ENCODE results near the gene TRAPPC2L. TPM values are rescaled to one million over a fixed set of nuclear protein-coding genes. Genes with fewer than 3 reads are reported as not detected.

TRAPPC2L gene
- total RNA-seq, 2 experiments from 2014 or later = 27.6 to 44.9 TPM

GRCh38 chr16:88903267-88903666 lies 46.3 kb downstream of the TRAPPC2L start:
- Histone ChIP-seq H3K9me2 (ENCODE audit: insufficient read depth, low read length) (no peaks in the 10 kb centered on the region), H2AFZ (ENCODE audit: low read length) (no peak overlapping the region), H3K4me3 (ENCODE audit: low read depth, low read length, poor library complexity, severe bottlenecking) (no peak overlapping the region), H3K9me3 (ENCODE audit: low read length) (no peaks in the 10 kb centered on the region), H3K36me3 (ENCODE audit: insufficient read depth, low read length) (no peaks in the 10 kb centered on the region), H3K79me2 (ENCODE audit: insufficient read depth, low read depth, low read length) (no peaks in the 10 kb centered on the region), H3K4me1 (ENCODE audit: insufficient read depth, low read length, poor library complexity, severe bottlenecking) (peaks cover 5% of the 10 kb centered on the region), H3K27ac (ENCODE audit: low read depth, low read length, poor library complexity, severe bottlenecking) (no peak overlapping the region), H4K20me1 (ENCODE audit: insufficient read depth, low read length) (no peaks in the 10 kb centered on the region), H3K4me2 (ENCODE audit: low read length) (no peak overlapping the region)
- no peak for TF ChIP-seq EZH2phosphoT487 (IDR thresholded peaks at IDR 0.05; ENCODE audit: borderline replicate concordance, low read depth, low read length)
- TF ChIP-seq CTCF (conservative IDR thresholded peaks at IDR 0.05; ENCODE audit: low read length) = no peak
- ChIA-PET CTCF (ENCODE audit: unreplicated experiment) (no interaction called here), POLR2A (no interaction called here)
- BruUV-seq (replicated peaks) = no TSS peak
- intact Hi-C loops (cut with micrococcal nuclease; ENCODE audit: unreplicated experiment) = no loop called here
- DNase-seq (ENCODE audit: low spot score) = no peak

DNA sequence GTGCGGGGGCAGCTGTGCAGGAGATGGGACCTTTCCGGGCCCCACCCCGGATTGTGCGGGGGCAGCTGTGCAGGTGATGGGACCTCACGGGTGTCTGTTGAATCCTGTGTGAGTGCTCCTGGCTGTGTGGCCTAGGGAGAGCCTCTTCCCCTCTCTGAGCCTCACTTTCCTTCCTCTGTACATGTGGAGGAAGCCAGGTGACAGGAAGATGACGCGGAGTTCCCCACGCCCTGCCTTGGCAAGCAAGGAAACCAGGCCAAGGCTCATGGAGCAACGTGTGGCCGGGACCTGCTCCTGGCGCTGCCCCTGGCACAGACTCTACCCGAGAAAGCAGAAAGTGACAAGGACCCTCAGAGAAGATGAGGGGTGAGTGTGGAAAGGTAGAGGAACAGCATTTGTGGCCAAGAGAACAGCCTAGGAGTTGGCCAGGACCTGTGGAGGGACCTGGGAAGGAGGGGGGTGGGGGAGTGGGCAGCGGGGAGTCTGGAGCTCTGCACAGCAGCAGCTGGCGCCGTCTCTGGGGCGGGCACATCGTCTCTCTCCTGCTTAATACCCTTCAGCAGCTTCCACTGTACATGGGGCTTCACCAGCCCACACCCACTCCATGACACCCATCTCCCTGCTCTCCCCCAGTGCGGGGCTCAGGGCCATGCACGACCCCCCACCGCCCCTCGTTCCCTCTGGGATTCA lies 47.9 kb downstream of the TRAPPC2L start:
- Histone ChIP-seq H3K4me3 (ENCODE audit: low read depth, low read length, poor library complexity, severe bottlenecking) (no peak overlapping the region), H3K36me3 (ENCODE audit: insufficient read depth, low read length) (no peaks in the 10 kb centered on the region), H3K4me2 (ENCODE audit: low read length) (no peak overlapping the region), H3K79me2 (ENCODE audit: insufficient read depth, low read depth, low read length) (no peaks in the 10 kb centered on the region), H4K20me1 (ENCODE audit: insufficient read depth, low read length) (no peaks in the 10 kb centered on the region), H3K9me3 (ENCODE audit: low read length) (no peaks in the 10 kb centered on the region), H2AFZ (ENCODE audit: low read length) (no peak overlapping the region), H3K4me1 (ENCODE audit: insufficient read depth, low read length, poor library complexity, severe bottlenecking) (peaks cover 5% of the 10 kb centered on the region), H3K27ac (ENCODE audit: low read depth, low read length, poor library complexity, severe bottlenecking) (no peak overlapping the region), H3K9me2 (ENCODE audit: insufficient read depth, low read length) (no peaks in the 10 kb centered on the region)
- ChIA-PET CTCF (ENCODE audit: unreplicated experiment) (no interaction called here), POLR2A (no interaction called here)
- BruUV-seq (replicated peaks) = no TSS peak
- no peak for DNase-seq (ENCODE audit: low spot score)
- intact Hi-C loops (cut with micrococcal nuclease; ENCODE audit: unreplicated experiment) = no loop called here
- TF ChIP-seq EZH2phosphoT487 (IDR thresholded peaks at IDR 0.05; ENCODE audit: borderline replicate concordance, low read depth, low read length) = no peak
- no peak for TF ChIP-seq CTCF (conservative IDR thresholded peaks at IDR 0.05; ENCODE audit: low read length)

- peaks cover 5% of the 10 kb centered on the region for H3K4me1 ChIP-seq (ENCODE audit: insufficient read depth, low read length, poor library complexity, severe bottlenecking)
- intact Hi-C loops (cut with micrococcal nuclease; ENCODE audit: unreplicated experiment) = no loop called here
- H3K36me3 ChIP-seq (ENCODE audit: insufficient read depth, low read length) = no peaks in the 10 kb centered on the region
- H2AFZ ChIP-seq (ENCODE audit: low read length) = no peak overlapping the region
- no peak overlapping the region for H3K27ac ChIP-seq (ENCODE audit: low read depth, low read length, poor library complexity, severe bottlenecking)
- no peak overlapping the region for H3K4me3 ChIP-seq (ENCODE audit: low read depth, low read length, poor library complexity, severe bottlenecking)
- H3K79me2 ChIP-seq (ENCODE audit: insufficient read depth, low read depth, low read length) = no peaks in the 10 kb centered on the region
- ChIA-PET CTCF (ENCODE audit: unreplicated experiment) (no interaction called here), POLR2A (no interaction called here)
- H3K9me2 ChIP-seq (ENCODE audit: insufficient read depth, low read length) = no peaks in the 10 kb centered on the region
- DNase-seq (ENCODE audit: low spot score) = peak; percentile 60
- H4K20me1 ChIP-seq (ENCODE audit: insufficient read depth, low read length) = no peaks in the 10 kb centered on the region
- H3K4me2 ChIP-seq (ENCODE audit: low read length) = no peak overlapping the region
- BruUV-seq (replicated peaks) = no TSS peak
- no peak for TF ChIP-seq CTCF (conservative IDR thresholded peaks at IDR 0.05; ENCODE audit: low read length)
- TF ChIP-seq EZH2phosphoT487 (IDR thresholded peaks at IDR 0.05; ENCODE audit: borderline replicate concordance, low read depth, low read length) = no peak
- no peaks in the 10 kb centered on the region for H3K9me3 ChIP-seq (ENCODE audit: low read length)
Measured at GRCh38 chr16:88905563-88905962, 48.6 kb downstream of the TRAPPC2L start.
